NB4 (cell line): ENCODE data around the gene KCNMB2.

ENCODE experiments used
- DNase-seq: peaks from one replicate; pipeline ENCODE4 v3.0.0; 2010; ENCODE audit warnings: low read depth
- H3K4me3 ChIP-seq: one replicate; pipeline ENCODE4 v1.5.1; 2011; ENCODE audit warnings: mild to moderate bottlenecking, low read depth, low read length, moderate library complexity
- MYC ChIP-seq: IDR thresholded peaks from 2 replicates; pipeline ENCODE4 v1.6.1; 2011; ENCODE audit warnings: low read depth, low read length
- POLR2A ChIP-seq: IDR thresholded peaks from 2 replicates; pipeline ENCODE4 v1.6.1; 2011; ENCODE audit warnings: mild to moderate bottlenecking; ENCODE audit not compliant: insufficient read length; ENCODE audit errors: extremely low read depth
- TF ChIP-seq, protein P1 (sequence below): IDR thresholded peaks from one replicate; pipeline ENCODE4 v1.5.1; 2012; ENCODE audit warnings: low read depth, low read length
- TF ChIP-seq, protein P2 (sequence below): IDR thresholded peaks from 2 replicates; pipeline ENCODE4 v1.6.1; 2011; ENCODE audit warnings: low read depth, low read length

KCNMB2 gene

DNA sequence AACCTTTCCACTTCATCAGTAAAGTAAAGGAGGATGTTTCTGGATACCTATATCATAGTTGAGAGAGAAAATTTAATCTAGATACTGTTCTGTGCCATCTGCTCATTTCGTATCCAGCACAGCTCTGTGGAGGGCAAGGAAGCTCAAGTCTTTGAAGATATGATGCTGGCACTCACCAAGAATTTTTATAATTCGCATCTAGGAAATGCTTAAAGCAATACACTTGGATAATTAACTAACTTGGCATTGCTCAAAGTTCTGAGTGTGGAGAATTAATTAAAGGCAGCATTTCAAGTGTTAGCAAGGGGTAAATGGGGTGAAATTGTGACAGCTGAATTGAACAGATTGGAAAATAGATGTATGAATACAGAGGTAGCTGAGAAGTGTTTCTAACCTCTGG is 213.2 kb downstream of the KCNMB2 start:
- H3K4me3 ChIP-seq = no peak overlapping the region
- no peak for TF ChIP-seq MYC
- TF ChIP-seq, protein P1, sequence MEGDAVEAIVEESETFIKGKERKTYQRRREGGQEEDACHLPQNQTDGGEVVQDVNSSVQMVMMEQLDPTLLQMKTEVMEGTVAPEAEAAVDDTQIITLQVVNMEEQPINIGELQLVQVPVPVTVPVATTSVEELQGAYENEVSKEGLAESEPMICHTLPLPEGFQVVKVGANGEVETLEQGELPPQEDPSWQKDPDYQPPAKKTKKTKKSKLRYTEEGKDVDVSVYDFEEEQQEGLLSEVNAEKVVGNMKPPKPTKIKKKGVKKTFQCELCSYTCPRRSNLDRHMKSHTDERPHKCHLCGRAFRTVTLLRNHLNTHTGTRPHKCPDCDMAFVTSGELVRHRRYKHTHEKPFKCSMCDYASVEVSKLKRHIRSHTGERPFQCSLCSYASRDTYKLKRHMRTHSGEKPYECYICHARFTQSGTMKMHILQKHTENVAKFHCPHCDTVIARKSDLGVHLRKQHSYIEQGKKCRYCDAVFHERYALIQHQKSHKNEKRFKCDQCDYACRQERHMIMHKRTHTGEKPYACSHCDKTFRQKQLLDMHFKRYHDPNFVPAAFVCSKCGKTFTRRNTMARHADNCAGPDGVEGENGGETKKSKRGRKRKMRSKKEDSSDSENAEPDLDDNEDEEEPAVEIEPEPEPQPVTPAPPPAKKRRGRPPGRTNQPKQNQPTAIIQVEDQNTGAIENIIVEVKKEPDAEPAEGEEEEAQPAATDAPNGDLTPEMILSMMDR = no peak
- no peak for TF ChIP-seq POLR2A
- TF ChIP-seq, protein P2, sequence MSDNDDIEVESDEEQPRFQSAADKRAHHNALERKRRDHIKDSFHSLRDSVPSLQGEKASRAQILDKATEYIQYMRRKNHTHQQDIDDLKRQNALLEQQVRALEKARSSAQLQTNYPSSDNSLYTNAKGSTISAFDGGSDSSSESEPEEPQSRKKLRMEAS = no peak
- DNase-seq = no peak

DNA sequence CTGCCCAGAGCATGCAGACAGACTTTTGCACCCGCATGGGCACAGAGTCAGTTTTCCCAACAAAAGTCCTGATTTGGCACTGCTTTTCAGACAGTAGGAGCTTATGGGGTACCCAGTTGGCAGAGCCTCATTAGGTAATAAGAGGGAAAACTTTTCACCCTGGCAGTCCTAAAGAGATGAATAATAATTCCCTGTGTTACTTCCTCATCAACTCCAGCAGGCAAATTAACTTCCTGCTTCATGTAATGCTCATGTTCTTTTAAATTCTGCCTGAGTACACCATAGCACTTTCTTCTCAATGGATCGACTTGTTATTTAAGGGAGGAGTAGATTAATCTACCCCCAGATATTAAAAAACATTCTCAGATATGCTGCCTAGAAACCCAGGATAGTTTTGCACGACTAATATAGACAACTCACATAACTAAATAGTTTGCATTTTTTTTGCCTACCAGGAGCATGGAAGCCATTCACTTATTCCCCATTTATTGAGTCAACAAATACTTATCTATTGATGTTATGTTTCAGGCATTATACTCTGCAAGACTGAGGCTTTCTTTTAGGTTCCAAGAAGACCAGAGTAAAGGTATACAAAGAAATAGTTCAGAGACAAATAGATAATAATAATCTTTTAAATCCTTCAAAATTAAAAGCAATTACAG is 214.5 kb downstream of the KCNMB2 start:
- H3K4me3 ChIP-seq = no peak overlapping the region
- TF ChIP-seq, protein P2 = no peak
- TF ChIP-seq, protein P1 = no peak
- TF ChIP-seq MYC = no peak
- TF ChIP-seq POLR2A = no peak
- DNase-seq = no peak

DNA sequence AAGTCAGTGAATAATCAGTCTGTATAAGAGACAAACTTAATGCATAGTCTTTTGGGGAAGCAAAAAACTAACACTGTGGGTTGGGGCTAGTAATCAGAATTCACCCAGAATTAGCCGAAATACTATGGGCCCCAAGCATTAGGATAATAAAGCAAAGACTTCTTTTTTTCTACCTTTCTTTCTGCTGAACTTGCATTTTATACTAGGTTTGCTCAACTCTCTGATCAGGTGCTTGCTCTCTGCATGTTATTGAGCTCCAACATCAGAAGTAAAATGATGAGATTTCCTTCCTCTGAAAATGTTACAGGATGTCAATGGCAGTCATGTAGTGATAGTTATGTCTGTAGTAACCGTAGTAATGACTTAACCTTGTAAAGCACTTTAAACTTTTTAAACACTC is 216.6 kb downstream of the KCNMB2 start:
- no peak for DNase-seq
- TF ChIP-seq, protein P2 = no peak
- TF ChIP-seq, protein P1 = no peak
- TF ChIP-seq POLR2A (no peak), MYC (no peak)

DNA sequence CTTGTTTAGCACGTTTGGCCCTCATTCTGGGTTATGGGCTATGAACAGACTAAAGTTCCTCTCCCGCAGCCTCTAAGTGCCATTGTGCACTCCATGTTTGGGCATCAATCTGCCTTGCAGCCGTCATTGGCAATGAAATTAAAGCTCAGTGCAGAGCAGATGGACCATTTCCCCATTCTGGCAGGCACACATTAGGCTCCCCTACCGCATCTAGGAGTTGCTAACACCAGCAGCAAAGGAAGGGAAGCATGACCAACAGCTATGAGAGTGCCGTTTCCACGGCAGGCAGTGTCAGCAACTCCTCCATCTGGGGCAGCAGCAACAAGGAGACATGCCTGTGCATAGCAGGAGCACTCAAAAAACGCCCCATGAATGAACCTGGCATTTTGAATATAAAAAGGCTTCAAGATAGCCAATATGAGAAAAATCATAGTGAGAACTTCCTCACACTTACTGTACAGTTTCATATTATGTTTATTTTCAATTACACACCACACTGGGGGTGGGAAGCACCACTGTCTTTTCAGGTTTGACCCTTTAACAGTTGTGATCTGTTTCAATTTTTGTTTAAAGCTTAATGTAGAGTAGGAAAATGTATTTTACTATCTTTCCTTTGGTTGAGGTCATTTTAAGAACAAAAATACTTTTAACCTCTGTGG is 218.7 kb downstream of the KCNMB2 start:
- DNase-seq = no peak
- H3K4me3 ChIP-seq = no peak overlapping the region
- TF ChIP-seq MYC (no peak), POLR2A (no peak)
- TF ChIP-seq, protein P1 = no peak
- TF ChIP-seq, protein P2 = no peak

More for the DNA sequence above, 216.6 kb downstream of the KCNMB2 start:
- H3K4me3 ChIP-seq = no peak overlapping the region

DNA sequence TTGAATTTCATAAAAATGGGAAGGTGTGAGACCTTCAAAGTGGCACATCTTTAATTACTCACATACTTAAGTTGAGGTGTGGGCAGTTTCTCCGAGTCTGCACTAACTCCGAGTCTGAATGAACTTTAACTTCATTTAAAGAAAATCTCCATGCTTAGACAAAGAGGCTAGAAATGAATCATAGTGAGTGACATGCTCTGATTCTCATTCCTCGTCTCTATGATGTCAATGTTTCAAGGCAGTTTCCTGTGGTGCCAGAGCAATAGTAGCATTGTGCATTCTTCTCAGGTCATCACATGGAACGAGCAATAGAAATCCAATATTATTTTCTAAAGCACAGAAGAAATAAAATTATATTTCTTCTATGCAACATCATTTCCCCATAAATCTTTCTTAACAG is 224.8 kb downstream of the KCNMB2 start:
- no peak overlapping the region for H3K4me3 ChIP-seq
- no peak for DNase-seq
- TF ChIP-seq MYC = no peak
- TF ChIP-seq, protein P2 = no peak
- no peak for TF ChIP-seq POLR2A
- TF ChIP-seq, protein P1 = no peak
